Type B pancreatic cell (in vitro differentiated cells): ENCODE results near the gene MFRP. TPM values are rescaled to one million over a fixed set of nuclear protein-coding genes. Genes with fewer than 3 reads are reported as not detected.

Source experiments
- DNase-seq: peaks from one replicate; pipeline ENCODE4 v3.0.0; 2021; ENCODE audit warnings: mixed read lengths; ENCODE audit not compliant: unreplicated experiment; ENCODE audit errors: extremely low spot score
- H3K27ac Mint-ChIP-seq: 2 replicates; pipeline ENCODE4 v1.8.0; 2021; ENCODE audit warnings: mild to moderate bottlenecking, mixed read lengths
- H3K27me3 Mint-ChIP-seq: 2 replicates; pipeline ENCODE4 v1.8.0; 2021; ENCODE audit warnings: mixed read lengths
- H3K36me3 Mint-ChIP-seq: 2 replicates; pipeline ENCODE4 v1.8.0; 2021; ENCODE audit warnings: mixed read lengths
- H3K4me1 Mint-ChIP-seq: one replicate; pipeline ENCODE4 v1.8.0; 2021; ENCODE audit warnings: mixed read lengths; ENCODE audit not compliant: unreplicated experiment
- H3K4me3 Mint-ChIP-seq: 2 replicates; pipeline ENCODE4 v1.8.0; 2021; ENCODE audit warnings: mild to moderate bottlenecking, mixed read lengths
- H3K9me3 Mint-ChIP-seq: 2 replicates; pipeline ENCODE4 v1.8.0; 2021; ENCODE audit warnings: mixed read lengths
- total RNA-seq: library from RNA; stranded (reverse); gene quantifications from 2 replicates; pipeline ENCODE4 v1.2.1, GENCODE V29; 2021; ENCODE audit warnings: low replicate concordance
- TF ChIP-seq, protein P1 (sequence below): fragments of 200-600 bp; sonication (generic); conservative IDR thresholded peaks from 2 replicates; pipeline ENCODE4 v1.5.0; 2021; ENCODE audit warnings: antibody characterized with exemption, mild to moderate bottlenecking

MFRP gene
- total RNA-seq, 1 donor from 2014 or later: not detected

DNA sequence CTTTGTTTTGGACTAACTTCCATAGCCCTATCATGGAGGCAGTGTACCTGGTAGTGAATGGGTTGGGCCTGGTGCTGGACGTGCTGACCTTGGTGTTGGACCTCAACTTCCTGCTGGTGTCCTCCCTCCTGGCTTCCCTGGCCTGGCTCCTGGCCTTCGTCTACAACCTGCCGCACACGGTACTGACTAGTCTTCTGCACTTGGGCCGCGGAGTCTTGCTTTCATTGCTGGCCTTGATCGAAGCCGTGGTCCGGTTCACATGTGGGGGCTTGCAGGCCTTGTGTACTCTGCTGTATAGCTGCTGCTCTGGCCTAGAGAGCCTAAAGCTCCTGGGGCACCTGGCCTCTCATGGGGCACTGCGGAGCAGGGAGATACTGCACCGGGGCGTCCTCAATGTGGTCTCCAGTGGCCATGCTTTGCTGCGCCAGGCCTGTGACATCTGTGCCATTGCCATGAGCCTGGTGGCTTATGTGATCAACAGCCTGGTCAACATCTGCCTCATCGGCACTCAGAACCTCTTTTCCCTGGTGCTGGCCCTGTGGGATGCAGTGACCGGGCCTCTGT is 11.3 kb downstream of the MFRP start:
- H3K4me1 Mint-ChIP-seq: peaks cover 41% of the 10 kb centered on the region
- TF ChIP-seq, protein P1, sequence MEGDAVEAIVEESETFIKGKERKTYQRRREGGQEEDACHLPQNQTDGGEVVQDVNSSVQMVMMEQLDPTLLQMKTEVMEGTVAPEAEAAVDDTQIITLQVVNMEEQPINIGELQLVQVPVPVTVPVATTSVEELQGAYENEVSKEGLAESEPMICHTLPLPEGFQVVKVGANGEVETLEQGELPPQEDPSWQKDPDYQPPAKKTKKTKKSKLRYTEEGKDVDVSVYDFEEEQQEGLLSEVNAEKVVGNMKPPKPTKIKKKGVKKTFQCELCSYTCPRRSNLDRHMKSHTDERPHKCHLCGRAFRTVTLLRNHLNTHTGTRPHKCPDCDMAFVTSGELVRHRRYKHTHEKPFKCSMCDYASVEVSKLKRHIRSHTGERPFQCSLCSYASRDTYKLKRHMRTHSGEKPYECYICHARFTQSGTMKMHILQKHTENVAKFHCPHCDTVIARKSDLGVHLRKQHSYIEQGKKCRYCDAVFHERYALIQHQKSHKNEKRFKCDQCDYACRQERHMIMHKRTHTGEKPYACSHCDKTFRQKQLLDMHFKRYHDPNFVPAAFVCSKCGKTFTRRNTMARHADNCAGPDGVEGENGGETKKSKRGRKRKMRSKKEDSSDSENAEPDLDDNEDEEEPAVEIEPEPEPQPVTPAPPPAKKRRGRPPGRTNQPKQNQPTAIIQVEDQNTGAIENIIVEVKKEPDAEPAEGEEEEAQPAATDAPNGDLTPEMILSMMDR: no peak
- H3K27ac Mint-ChIP-seq: peak overlapping the region; percentile 99
- no peaks in the 10 kb centered on the region for H3K36me3 Mint-ChIP-seq
- DNase-seq: no peak
- peaks cover 14% of the 10 kb centered on the region for H3K27me3 Mint-ChIP-seq
- peak overlapping the region; percentile 100 for H3K4me3 Mint-ChIP-seq
- no peaks in the 10 kb centered on the region for H3K9me3 Mint-ChIP-seq

DNA sequence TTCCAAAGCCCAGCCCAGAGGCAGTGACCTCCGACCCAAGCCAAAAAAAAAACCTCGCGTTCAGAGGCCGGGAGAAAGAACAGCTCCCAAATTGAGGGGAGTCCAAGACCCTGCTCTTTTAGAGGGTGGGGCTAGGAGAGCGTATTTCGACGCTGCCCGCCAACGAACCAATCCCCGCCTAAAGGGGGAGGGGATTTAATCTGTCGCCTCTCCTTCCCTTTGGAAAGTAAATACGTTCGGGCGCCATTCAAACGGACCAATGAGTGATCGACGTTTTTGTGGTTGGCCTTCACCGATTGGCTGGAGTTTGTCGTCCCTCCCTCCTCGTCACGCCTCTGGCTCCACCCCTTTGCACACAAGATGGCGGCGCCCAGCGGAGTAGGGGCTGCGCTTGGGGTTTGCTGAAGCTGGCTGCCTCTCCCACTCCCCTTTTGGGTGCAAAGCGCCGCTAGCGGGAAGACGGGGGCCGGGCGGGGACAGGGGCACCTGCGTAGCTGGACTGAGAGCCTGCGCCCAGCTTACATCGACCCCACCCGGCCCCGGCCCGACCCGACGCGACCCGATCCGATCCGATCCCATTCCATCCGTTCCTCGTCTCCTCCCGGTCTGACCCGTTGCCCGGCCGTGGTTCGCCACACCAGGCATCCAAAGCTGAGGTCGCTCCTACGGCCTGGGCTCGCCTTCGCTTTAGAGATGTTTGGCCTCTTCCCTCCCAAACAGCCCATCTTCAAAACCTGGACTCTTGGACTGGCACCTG is 12.2 kb downstream of the MFRP start, which contains the start of gene RNF26:
RNF26 (plus strand) TSS at position 354 of the 757 bp plus-strand sequence. CDS start 596 bp downstream, outside the sequence.
- peak; percentile 94 for DNase-seq
- no peaks in the 10 kb centered on the region for H3K36me3 Mint-ChIP-seq
- peaks cover 41% of the 10 kb centered on the region for H3K4me1 Mint-ChIP-seq
- H3K4me3 Mint-ChIP-seq: peak within 1 kb of the TSS; percentile 100
- peaks cover 16% of the 10 kb centered on the region for H3K27me3 Mint-ChIP-seq
- H3K27ac Mint-ChIP-seq: peak within 1 kb of the TSS; percentile 99
- TF ChIP-seq, protein P1: no peak
- no peaks in the 10 kb centered on the region for H3K9me3 Mint-ChIP-seq

DNA sequence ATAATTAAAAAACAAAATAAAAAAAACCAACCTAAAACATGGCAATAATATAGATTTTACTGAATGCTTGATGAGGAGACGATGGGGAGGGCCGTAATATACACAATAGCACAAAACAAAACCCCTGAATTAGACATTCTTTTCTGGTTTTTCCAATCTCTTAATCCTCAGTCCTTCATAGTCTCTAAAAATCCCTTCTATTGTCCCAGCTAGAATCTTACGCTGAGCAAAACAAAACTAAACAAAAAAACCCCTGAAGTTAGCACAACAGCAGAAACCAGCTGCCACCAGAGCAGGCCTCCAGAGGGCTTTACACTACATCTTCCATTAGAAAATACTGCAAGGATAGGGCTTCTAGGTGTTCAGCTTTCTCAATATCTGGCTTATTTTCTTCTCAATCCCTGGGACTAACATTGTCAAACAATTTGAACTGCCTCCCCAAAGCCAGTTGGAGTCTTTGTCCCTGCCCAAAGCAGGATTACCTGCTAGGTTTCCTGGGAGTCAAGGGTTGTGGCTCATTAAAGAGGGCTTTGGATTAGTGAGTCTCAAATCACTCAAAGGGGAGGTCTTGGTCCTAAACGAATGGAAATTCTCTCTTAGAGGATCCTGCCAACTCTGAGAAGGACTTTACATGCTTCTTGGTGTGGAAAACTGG is 14.3 kb downstream of the MFRP start:
- TF ChIP-seq, protein P1: no peak
- no peak for DNase-seq
- Mint-ChIP-seq H3K36me3 (no peaks in the 10 kb centered on the region), H3K9me3 (no peaks in the 10 kb centered on the region), H3K4me1 (peaks cover 28% of the 10 kb centered on the region), H3K27ac (no peak overlapping the region), H3K4me3 (peak overlapping the region; percentile 22), H3K27me3 (peaks cover 9% of the 10 kb centered on the region)

DNA sequence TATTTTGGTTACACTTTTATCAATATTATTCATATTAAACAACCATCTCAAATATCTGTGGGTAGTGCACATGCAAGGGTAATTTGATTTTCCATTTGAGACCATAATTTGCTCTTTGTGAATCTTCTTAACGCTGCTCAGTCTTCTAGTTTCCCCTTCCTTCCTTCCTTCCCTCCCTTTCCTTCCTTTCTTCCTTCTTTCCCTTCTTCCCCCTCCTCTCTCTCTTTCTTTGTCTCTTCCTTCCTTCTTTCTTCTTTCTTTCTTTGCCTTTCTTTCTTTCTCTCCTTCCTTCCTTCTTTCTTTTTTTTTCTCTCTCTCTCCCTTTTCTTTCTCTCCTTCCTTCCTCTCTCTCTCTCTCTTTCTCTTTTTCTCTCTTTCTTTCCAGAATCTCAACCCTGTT is 16.3 kb downstream of the MFRP start:
- Mint-ChIP-seq H3K27me3 (peaks cover 9% of the 10 kb centered on the region), H3K36me3 (no peaks in the 10 kb centered on the region), H3K4me3 (no peak overlapping the region), H3K4me1 (peaks cover 18% of the 10 kb centered on the region), H3K9me3 (no peaks in the 10 kb centered on the region), H3K27ac (no peak overlapping the region)
- DNase-seq: no peak
- TF ChIP-seq, protein P1: no peak

DNA sequence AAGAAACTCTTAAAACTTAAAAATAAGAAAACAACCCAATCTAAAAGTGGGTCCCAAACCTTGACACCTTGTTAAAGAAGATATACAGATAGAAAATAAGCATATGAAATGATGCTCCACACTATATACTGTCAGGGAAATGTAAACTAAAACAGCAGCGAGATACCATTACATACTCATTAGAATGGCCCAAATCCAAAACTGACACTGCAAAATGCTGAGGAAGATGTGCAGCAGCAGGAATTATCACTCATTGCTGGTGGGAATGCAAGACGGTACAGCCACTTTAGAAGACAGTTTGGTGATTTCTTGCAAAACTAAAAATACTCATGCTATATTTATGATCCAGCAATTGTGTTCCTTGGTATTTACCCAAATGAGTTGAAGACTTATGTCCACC is 17.2 kb downstream of the MFRP start:
- peaks cover 16% of the 10 kb centered on the region for H3K4me1 Mint-ChIP-seq
- no peak overlapping the region for H3K4me3 Mint-ChIP-seq
- H3K27ac Mint-ChIP-seq: no peak overlapping the region
- no peaks in the 10 kb centered on the region for H3K9me3 Mint-ChIP-seq
- no peak for DNase-seq
- H3K36me3 Mint-ChIP-seq: no peaks in the 10 kb centered on the region
- TF ChIP-seq, protein P1: no peak
- peaks cover 9% of the 10 kb centered on the region for H3K27me3 Mint-ChIP-seq
